GM21576 (cell line): ENCODE measurements around the gene NOL4L.

ENCODE experiments used
- ATAC-seq: cut with Tn5 transposase; IDR thresholded peaks from one replicate; pipeline ENCODE4 v1.9.1; 2021; ENCODE audit warnings: mild to moderate bottlenecking, moderate library complexity; ENCODE audit not compliant: unreplicated experiment

The NOL4L gene

GRCh38 chr20:32585011-32585585 lies at the start of gene NOL4L:
Gene NOL4L (minus strand): TSS chr20:32585333. CDS start chr20:32584890, 443 bp downstream.
- ATAC-seq = no peak

GRCh38 chr20:32634041-32634805 lies 49.1 kb upstream of the NOL4L start:
- no peak for ATAC-seq

- ATAC-seq = no peak
These were observed 47.6 kb upstream of the NOL4L start for GRCh38 chr20:32632461-32633354.

- no peak for ATAC-seq
These were observed 46.9 kb upstream of the NOL4L start for GRCh38 chr20:32631933-32632460.

- no peak for ATAC-seq
These were observed 44.7 kb upstream of the NOL4L start for GRCh38 chr20:32629813-32630212.

- no peak for ATAC-seq
These were observed 43.9 kb upstream of the NOL4L start for GRCh38 chr20:32628960-32629530.

GRCh38 chr20:32626859-32627636 lies 41.9 kb upstream of the NOL4L start:
- no peak for ATAC-seq

GRCh38 chr20:32626407-32626806 lies 41.3 kb upstream of the NOL4L start:
- ATAC-seq = no peak

- no peak for ATAC-seq
These were observed 40.9 kb upstream of the NOL4L start for GRCh38 chr20:32625996-32626395.

- ATAC-seq = no peak
These were observed 39.7 kb upstream of the NOL4L start for GRCh38 chr20:32624687-32625345.

- ATAC-seq = no peak
These were observed 38.6 kb upstream of the NOL4L start for GRCh38 chr20:32623667-32624157.

- ATAC-seq = no peak
These were observed 37.7 kb upstream of the NOL4L start for GRCh38 chr20:32622585-32623468.

GRCh38 chr20:32621891-32622584 lies 36.9 kb upstream of the NOL4L start:
- ATAC-seq = no peak

- ATAC-seq = no peak
These were observed 36.1 kb upstream of the NOL4L start for GRCh38 chr20:32621071-32621890.

- no peak for ATAC-seq
These were observed 34.5 kb upstream of the NOL4L start for GRCh38 chr20:32619586-32619985.

- ATAC-seq = no peak
These were observed 29.6 kb upstream of the NOL4L start for GRCh38 chr20:32614772-32615171.

- ATAC-seq = no peak
These were observed 29.2 kb upstream of the NOL4L start for GRCh38 chr20:32614303-32614702.
